ENCODE measurements around the gene GNGT1.

The GNGT1 gene

GRCh38 chr7:93923296-93923695, 16.9 kb downstream of the GNGT1 start:
- Histone ChIP-seq H3K36me3 (ENCODE audit: control insufficient read depth, low read depth, low read length) (no peaks in the 10 kb centered on the region), H3K9me3 (ENCODE audit: control insufficient read depth, low read depth, low read length) (no peaks in the 10 kb centered on the region), H3K27me3 (ENCODE audit: control insufficient read depth, insufficient read depth, low read length) (no peaks in the 10 kb centered on the region), H3K27ac (ENCODE audit: low read length) (no peak overlapping the region), H3K9ac (ENCODE audit: low read length) (no peak overlapping the region), H3K4me1 (ENCODE audit: control insufficient read depth, low read depth, low read length) (peaks cover 12% of the 10 kb centered on the region), H3K4me3 (ENCODE audit: low read length) (no peak overlapping the region)

GRCh38 chr7:93923942-93924341, 17.6 kb downstream of the GNGT1 start:
- H3K27me3 ChIP-seq (ENCODE audit: control insufficient read depth, insufficient read depth, low read length), result no peaks in the 10 kb centered on the region
- no peaks in the 10 kb centered on the region for H3K9me3 ChIP-seq (ENCODE audit: control insufficient read depth, low read depth, low read length)
- H3K27ac ChIP-seq (ENCODE audit: low read length), result no peak overlapping the region
- no peak overlapping the region for H3K9ac ChIP-seq (ENCODE audit: low read length)
- H3K4me3 ChIP-seq (ENCODE audit: low read length), result no peak overlapping the region
- H3K36me3 ChIP-seq (ENCODE audit: control insufficient read depth, low read depth, low read length), result no peaks in the 10 kb centered on the region
- H3K4me1 ChIP-seq (ENCODE audit: control insufficient read depth, low read depth, low read length), result peaks cover 12% of the 10 kb centered on the region

GRCh38 chr7:93926800-93927199, 20.4 kb downstream of the GNGT1 start:
- H3K27me3 ChIP-seq (ENCODE audit: control insufficient read depth, insufficient read depth, low read length), result no peaks in the 10 kb centered on the region
- H3K4me3 ChIP-seq (ENCODE audit: low read length), result no peak overlapping the region
- no peak overlapping the region for H3K9ac ChIP-seq (ENCODE audit: low read length)
- H3K9me3 ChIP-seq (ENCODE audit: control insufficient read depth, low read depth, low read length), result no peaks in the 10 kb centered on the region
- H3K36me3 ChIP-seq (ENCODE audit: control insufficient read depth, low read depth, low read length), result no peaks in the 10 kb centered on the region
- no peak overlapping the region for H3K27ac ChIP-seq (ENCODE audit: low read length)
- no peaks in the 10 kb centered on the region for H3K4me1 ChIP-seq (ENCODE audit: control insufficient read depth, low read depth, low read length)

GRCh38 chr7:93927585-93927984, 21.2 kb downstream of the GNGT1 start:
- H3K9me3 ChIP-seq (ENCODE audit: control insufficient read depth, low read depth, low read length), result no peaks in the 10 kb centered on the region
- no peak overlapping the region for H3K27ac ChIP-seq (ENCODE audit: low read length)
- H3K9ac ChIP-seq (ENCODE audit: low read length), result no peak overlapping the region
- H3K36me3 ChIP-seq (ENCODE audit: control insufficient read depth, low read depth, low read length), result no peaks in the 10 kb centered on the region
- H3K4me1 ChIP-seq (ENCODE audit: control insufficient read depth, low read depth, low read length), result no peaks in the 10 kb centered on the region
- H3K4me3 ChIP-seq (ENCODE audit: low read length), result no peak overlapping the region
- no peaks in the 10 kb centered on the region for H3K27me3 ChIP-seq (ENCODE audit: control insufficient read depth, insufficient read depth, low read length)

- H3K4me1 ChIP-seq (ENCODE audit: control insufficient read depth, low read depth, low read length), result no peaks in the 10 kb centered on the region
- H3K4me3 ChIP-seq (ENCODE audit: low read length), result no peak overlapping the region
- no peaks in the 10 kb centered on the region for H3K36me3 ChIP-seq (ENCODE audit: control insufficient read depth, low read depth, low read length)
- H3K9me3 ChIP-seq (ENCODE audit: control insufficient read depth, low read depth, low read length), result no peaks in the 10 kb centered on the region
- H3K9ac ChIP-seq (ENCODE audit: low read length), result no peak overlapping the region
- H3K27ac ChIP-seq (ENCODE audit: low read length), result no peak overlapping the region
- H3K27me3 ChIP-seq (ENCODE audit: control insufficient read depth, insufficient read depth, low read length), result no peaks in the 10 kb centered on the region
Measured at GRCh38 chr7:93931655-93932054, 25.3 kb downstream of the GNGT1 start.

GRCh38 chr7:93933156-93933555, 26.8 kb downstream of the GNGT1 start:
- no peaks in the 10 kb centered on the region for H3K9me3 ChIP-seq (ENCODE audit: control insufficient read depth, low read depth, low read length)
- no peaks in the 10 kb centered on the region for H3K27me3 ChIP-seq (ENCODE audit: control insufficient read depth, insufficient read depth, low read length)
- no peak overlapping the region for H3K27ac ChIP-seq (ENCODE audit: low read length)
- H3K4me3 ChIP-seq (ENCODE audit: low read length), result no peak overlapping the region
- H3K4me1 ChIP-seq (ENCODE audit: control insufficient read depth, low read depth, low read length), result no peaks in the 10 kb centered on the region
- no peak overlapping the region for H3K9ac ChIP-seq (ENCODE audit: low read length)
- H3K36me3 ChIP-seq (ENCODE audit: control insufficient read depth, low read depth, low read length), result no peaks in the 10 kb centered on the region

- H3K9me3 ChIP-seq (ENCODE audit: control insufficient read depth, low read depth, low read length), result no peaks in the 10 kb centered on the region
- H3K36me3 ChIP-seq (ENCODE audit: control insufficient read depth, low read depth, low read length), result no peaks in the 10 kb centered on the region
- H3K4me3 ChIP-seq (ENCODE audit: low read length), result no peak overlapping the region
- H3K9ac ChIP-seq (ENCODE audit: low read length), result no peak overlapping the region
- no peaks in the 10 kb centered on the region for H3K4me1 ChIP-seq (ENCODE audit: control insufficient read depth, low read depth, low read length)
- H3K27me3 ChIP-seq (ENCODE audit: control insufficient read depth, insufficient read depth, low read length), result no peaks in the 10 kb centered on the region
- H3K27ac ChIP-seq (ENCODE audit: low read length), result no peak overlapping the region
Measured at GRCh38 chr7:93935102-93935501, 28.7 kb downstream of the GNGT1 start.

GRCh38 chr7:93937818-93938217, 31.5 kb downstream of the GNGT1 start:
- Histone ChIP-seq H3K9me3 (ENCODE audit: control insufficient read depth, low read depth, low read length) (no peaks in the 10 kb centered on the region), H3K4me3 (ENCODE audit: low read length) (no peak overlapping the region), H3K27me3 (ENCODE audit: control insufficient read depth, insufficient read depth, low read length) (no peaks in the 10 kb centered on the region), H3K27ac (ENCODE audit: low read length) (no peak overlapping the region), H3K9ac (ENCODE audit: low read length) (no peak overlapping the region), H3K36me3 (ENCODE audit: control insufficient read depth, low read depth, low read length) (no peaks in the 10 kb centered on the region), H3K4me1 (ENCODE audit: control insufficient read depth, low read depth, low read length) (no peaks in the 10 kb centered on the region)

GRCh38 chr7:93938293-93938692, 31.9 kb downstream of the GNGT1 start:
- H3K9me3 ChIP-seq (ENCODE audit: control insufficient read depth, low read depth, low read length), result no peaks in the 10 kb centered on the region
- H3K9ac ChIP-seq (ENCODE audit: low read length), result no peak overlapping the region
- no peaks in the 10 kb centered on the region for H3K36me3 ChIP-seq (ENCODE audit: control insufficient read depth, low read depth, low read length)
- no peaks in the 10 kb centered on the region for H3K27me3 ChIP-seq (ENCODE audit: control insufficient read depth, insufficient read depth, low read length)
- H3K4me3 ChIP-seq (ENCODE audit: low read length), result no peak overlapping the region
- no peaks in the 10 kb centered on the region for H3K4me1 ChIP-seq (ENCODE audit: control insufficient read depth, low read depth, low read length)
- H3K27ac ChIP-seq (ENCODE audit: low read length), result no peak overlapping the region

GRCh38 chr7:93941945-93942344, 35.6 kb downstream of the GNGT1 start:
- Histone ChIP-seq H3K36me3 (ENCODE audit: control insufficient read depth, low read depth, low read length) (no peaks in the 10 kb centered on the region), H3K9ac (ENCODE audit: low read length) (no peak overlapping the region), H3K9me3 (ENCODE audit: control insufficient read depth, low read depth, low read length) (no peaks in the 10 kb centered on the region), H3K4me3 (ENCODE audit: low read length) (no peak overlapping the region), H3K27me3 (ENCODE audit: control insufficient read depth, insufficient read depth, low read length) (no peaks in the 10 kb centered on the region), H3K27ac (ENCODE audit: low read length) (no peak overlapping the region), H3K4me1 (ENCODE audit: control insufficient read depth, low read depth, low read length) (no peaks in the 10 kb centered on the region)

- Histone ChIP-seq H3K36me3 (ENCODE audit: control insufficient read depth, low read depth, low read length) (no peaks in the 10 kb centered on the region), H3K27ac (ENCODE audit: low read length) (no peak overlapping the region), H3K9me3 (ENCODE audit: control insufficient read depth, low read depth, low read length) (no peaks in the 10 kb centered on the region), H3K4me3 (ENCODE audit: low read length) (no peak overlapping the region), H3K4me1 (ENCODE audit: control insufficient read depth, low read depth, low read length) (no peaks in the 10 kb centered on the region), H3K27me3 (ENCODE audit: control insufficient read depth, insufficient read depth, low read length) (no peaks in the 10 kb centered on the region), H3K9ac (ENCODE audit: low read length) (no peak overlapping the region)
Measured at GRCh38 chr7:93943816-93944540, 37.6 kb downstream of the GNGT1 start.

GRCh38 chr7:93944673-93945072, 38.3 kb downstream of the GNGT1 start:
- H3K27me3 ChIP-seq (ENCODE audit: control insufficient read depth, insufficient read depth, low read length), result no peaks in the 10 kb centered on the region
- H3K4me1 ChIP-seq (ENCODE audit: control insufficient read depth, low read depth, low read length), result no peaks in the 10 kb centered on the region
- no peak overlapping the region for H3K9ac ChIP-seq (ENCODE audit: low read length)

More at GRCh38 chr7:93944673-93945072, 38.3 kb downstream of the GNGT1 start:
- H3K36me3 ChIP-seq (ENCODE audit: control insufficient read depth, low read depth, low read length), result no peaks in the 10 kb centered on the region
- no peak overlapping the region for H3K27ac ChIP-seq (ENCODE audit: low read length)
- no peak overlapping the region for H3K4me3 ChIP-seq (ENCODE audit: low read length)
- H3K9me3 ChIP-seq (ENCODE audit: control insufficient read depth, low read depth, low read length), result no peaks in the 10 kb centered on the region
